GM21390 (cell line): ENCODE results near the gene FGD3.

Source experiments
- ATAC-seq: cut with Tn5 transposase; IDR thresholded peaks from one replicate; pipeline ENCODE4 v1.9.1; 2021; ENCODE audit not compliant: unreplicated experiment

FGD3 gene

GRCh38 chr9:93028448-93029006 lies 81.2 kb downstream of the FGD3 start:
- peak; percentile 53 for ATAC-seq

- no peak for ATAC-seq
Measured at GRCh38 chr9:93030642-93031628, 83.6 kb downstream of the FGD3 start.

GRCh38 chr9:93031629-93032430 lies 84.5 kb downstream of the FGD3 start:
- ATAC-seq: no peak

GRCh38 chr9:93032545-93032944 lies 85.2 kb downstream of the FGD3 start:
- ATAC-seq: no peak

GRCh38 chr9:93033531-93033930 lies 86.2 kb downstream of the FGD3 start:
- ATAC-seq: no peak

GRCh38 chr9:93035106-93035660 lies 87.9 kb downstream of the FGD3 start:
- ATAC-seq: no peak

- no peak for ATAC-seq
Measured at GRCh38 chr9:93035821-93036351, 88.6 kb downstream of the FGD3 start.

- no peak for ATAC-seq
Measured at GRCh38 chr9:93036887-93037475, 89.7 kb downstream of the FGD3 start.

- no peak for ATAC-seq
Measured at GRCh38 chr9:93037476-93037971, 90.2 kb downstream of the FGD3 start.

GRCh38 chr9:93038918-93039317 lies 91.6 kb downstream of the FGD3 start:
- ATAC-seq: no peak

- ATAC-seq: no peak
Measured at GRCh38 chr9:93039456-93039855, 92.1 kb downstream of the FGD3 start.

GRCh38 chr9:93039976-93040375 lies 92.7 kb downstream of the FGD3 start:
- ATAC-seq: no peak

GRCh38 chr9:93040409-93040808 lies 93.1 kb downstream of the FGD3 start:
- ATAC-seq: no peak

GRCh38 chr9:93041108-93041802 lies 93.9 kb downstream of the FGD3 start:
- no peak for ATAC-seq

- no peak for ATAC-seq
Measured at GRCh38 chr9:93043122-93043521, 95.8 kb downstream of the FGD3 start.

- ATAC-seq: no peak
Measured at GRCh38 chr9:93045521-93045920, 98.2 kb downstream of the FGD3 start.

- no peak for ATAC-seq
Measured at GRCh38 chr9:93048566-93049448, 101.5 kb downstream of the FGD3 start.

GRCh38 chr9:93049491-93049890 lies 102.2 kb downstream of the FGD3 start:
- ATAC-seq: no peak

GRCh38 chr9:93050231-93050630 lies 102.9 kb downstream of the FGD3 start:
- ATAC-seq: no peak
